Epithelial cell of proximal tubule (primary cell): ENCODE measurements around the gene FGFR2. TPM values are rescaled to one million over a fixed set of nuclear protein-coding genes. Genes with fewer than 3 reads are reported as not detected.

Experiments
- DNase-seq: peaks from one replicate; pipeline ENCODE4 v3.0.0-alpha.2; 2011; ENCODE audit warnings: low read depth
- H3K4me3 ChIP-seq: 2 replicates; pipeline ENCODE4 v1.5.1; 2011; ENCODE audit warnings: low read depth, mild to moderate bottlenecking, low read length
- total RNA-seq: library from RNA; depleted of rRNA; stranded (reverse); fragments of >200 nt; gene quantifications from 2 replicates; pipeline ENCODE4 v1.2.3, GENCODE V29; 2015
- TF ChIP-seq, protein P1 (sequence below): conservative IDR thresholded peaks from 2 replicates; pipeline ENCODE4 v1.5.1; 2012; ENCODE audit warnings: low read depth, mild to moderate bottlenecking, low read length

Gene FGFR2
- total RNA-seq, 1 donor from 2014 or later = 1.6 TPM

DNA sequence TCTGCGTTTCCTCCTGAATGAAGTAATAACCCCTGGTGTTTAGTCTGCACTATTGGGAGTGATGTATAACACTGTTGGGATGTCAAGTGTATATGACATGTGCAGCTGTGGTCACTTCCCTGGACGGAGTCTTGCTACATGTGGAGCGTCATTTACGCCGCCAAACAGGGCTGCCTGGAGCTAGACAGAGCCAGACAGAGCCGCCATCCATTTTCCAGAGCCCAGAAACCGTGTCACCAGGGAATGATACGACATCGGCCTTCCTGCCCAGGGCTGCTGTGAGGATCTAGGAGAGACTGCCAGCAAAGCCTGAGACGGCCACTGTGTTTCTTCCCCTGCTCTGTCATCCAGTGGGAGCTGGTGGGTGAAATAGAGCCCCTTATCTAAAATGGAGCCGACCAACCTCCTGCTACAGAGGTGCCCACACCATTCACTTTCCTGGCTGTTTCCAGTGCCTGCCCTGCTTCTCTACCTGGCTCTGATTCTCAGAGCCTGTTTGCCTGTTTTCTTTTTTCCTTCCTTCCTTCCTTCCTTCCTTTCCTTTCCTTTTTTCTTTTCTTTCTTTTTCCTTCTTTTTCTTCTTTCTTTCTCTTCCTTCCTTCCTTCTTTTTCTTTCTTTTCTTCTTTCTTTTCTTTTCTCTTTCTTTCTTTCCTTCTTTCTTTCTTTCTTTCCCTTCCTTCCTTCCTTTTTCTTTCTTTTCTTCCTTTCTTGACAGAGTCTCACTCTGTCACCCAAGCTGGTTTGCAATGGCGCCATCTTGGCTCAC, 13.3 kb upstream of the FGFR2 start:
- TF ChIP-seq, protein P1, sequence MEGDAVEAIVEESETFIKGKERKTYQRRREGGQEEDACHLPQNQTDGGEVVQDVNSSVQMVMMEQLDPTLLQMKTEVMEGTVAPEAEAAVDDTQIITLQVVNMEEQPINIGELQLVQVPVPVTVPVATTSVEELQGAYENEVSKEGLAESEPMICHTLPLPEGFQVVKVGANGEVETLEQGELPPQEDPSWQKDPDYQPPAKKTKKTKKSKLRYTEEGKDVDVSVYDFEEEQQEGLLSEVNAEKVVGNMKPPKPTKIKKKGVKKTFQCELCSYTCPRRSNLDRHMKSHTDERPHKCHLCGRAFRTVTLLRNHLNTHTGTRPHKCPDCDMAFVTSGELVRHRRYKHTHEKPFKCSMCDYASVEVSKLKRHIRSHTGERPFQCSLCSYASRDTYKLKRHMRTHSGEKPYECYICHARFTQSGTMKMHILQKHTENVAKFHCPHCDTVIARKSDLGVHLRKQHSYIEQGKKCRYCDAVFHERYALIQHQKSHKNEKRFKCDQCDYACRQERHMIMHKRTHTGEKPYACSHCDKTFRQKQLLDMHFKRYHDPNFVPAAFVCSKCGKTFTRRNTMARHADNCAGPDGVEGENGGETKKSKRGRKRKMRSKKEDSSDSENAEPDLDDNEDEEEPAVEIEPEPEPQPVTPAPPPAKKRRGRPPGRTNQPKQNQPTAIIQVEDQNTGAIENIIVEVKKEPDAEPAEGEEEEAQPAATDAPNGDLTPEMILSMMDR = no peak
- no peak overlapping the region for H3K4me3 ChIP-seq
- no peak for DNase-seq

- H3K4me3 ChIP-seq = no peak overlapping the region
- DNase-seq = no peak
- TF ChIP-seq, protein P1 = no peak
These were observed 12.6 kb upstream of the FGFR2 start for GRCh38 chr10:121610798-121611323.

DNA sequence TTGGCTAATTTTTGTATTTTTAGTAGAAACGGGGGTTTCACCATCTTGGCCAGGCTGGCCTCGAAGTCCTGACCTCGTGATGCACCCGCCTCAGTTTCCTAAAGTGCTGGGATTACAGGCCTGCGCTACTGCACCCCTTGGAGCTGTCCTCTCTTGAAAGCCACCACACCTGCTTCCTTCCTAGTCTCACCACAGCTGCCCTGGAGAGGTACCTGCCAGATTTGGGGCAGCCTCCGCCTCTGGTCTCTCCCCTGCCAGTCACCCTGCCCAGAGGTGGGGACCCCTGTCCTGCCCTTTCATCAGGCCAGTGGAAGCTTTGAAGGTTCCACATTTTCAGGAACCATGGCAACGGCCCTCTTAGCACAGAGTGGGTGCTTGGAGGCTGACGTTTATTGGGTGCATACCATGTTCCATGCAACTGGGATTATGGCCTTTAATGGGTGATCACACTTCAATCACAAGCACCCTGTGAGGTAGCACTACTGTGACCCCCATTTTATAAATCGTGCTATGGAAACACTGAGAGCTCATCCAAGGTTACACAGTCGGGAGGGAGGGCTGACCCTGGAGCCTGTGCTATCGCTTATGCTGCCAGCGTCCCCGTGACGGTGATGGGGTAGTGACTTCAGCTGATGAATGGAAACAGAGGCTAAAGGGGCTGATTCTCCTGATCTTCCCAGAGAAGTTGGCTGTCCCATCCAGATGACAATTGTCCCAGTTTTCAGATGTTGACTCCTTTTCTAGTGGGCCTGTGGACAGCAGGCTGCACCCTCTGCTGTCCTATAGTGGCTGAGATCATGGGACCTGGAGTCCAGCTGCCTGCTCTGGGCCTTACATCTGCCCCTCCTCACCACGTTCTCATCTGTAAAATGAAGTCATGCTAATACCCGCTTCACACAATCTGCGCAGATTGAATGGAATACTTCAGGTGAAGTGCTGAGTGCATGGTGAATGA, 11.5 kb upstream of the FGFR2 start:
- DNase-seq = no peak
- H3K4me3 ChIP-seq = no peak overlapping the region
- TF ChIP-seq, protein P1 = no peak

GRCh38 chr10:121608469-121609190, 10.4 kb upstream of the FGFR2 start:
- H3K4me3 ChIP-seq = peak overlapping the region; percentile 37
- TF ChIP-seq, protein P1 = peak; percentile 78
- no peak for DNase-seq

DNA sequence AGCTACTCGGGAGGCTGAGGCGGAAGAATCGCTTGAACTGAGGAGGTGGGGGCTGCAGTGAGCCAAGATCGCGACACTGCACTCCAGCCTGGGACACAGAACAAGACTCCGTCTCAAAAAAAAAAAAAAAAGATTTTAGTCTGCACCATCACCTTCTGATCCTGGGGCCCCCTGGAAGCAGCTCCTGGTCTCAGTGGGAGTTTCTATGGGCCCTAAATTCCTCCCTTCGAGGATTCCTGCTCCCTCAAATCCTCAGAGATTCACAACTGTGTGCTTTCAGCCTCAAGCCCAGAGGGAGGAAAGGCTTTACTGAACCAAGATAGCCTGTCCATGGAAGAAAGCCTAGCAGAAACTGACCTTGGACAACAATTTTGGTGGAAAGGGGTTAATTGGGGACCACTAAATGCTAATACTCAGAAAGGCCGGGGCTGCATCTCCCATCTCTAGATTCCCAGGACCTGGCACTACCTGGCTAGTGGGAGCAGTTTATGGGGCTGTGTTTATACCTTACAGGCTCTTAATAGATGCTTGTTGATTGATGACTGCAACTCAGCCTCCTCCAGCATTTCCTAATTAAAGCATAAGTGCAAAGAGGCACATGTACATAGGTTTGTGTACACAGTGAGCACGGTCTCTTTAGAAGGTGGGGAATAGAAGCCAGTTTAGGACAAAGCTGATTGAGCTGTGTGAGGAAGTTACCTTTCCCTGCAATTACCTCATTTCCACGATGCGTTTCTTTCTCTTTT, 9.2 kb upstream of the FGFR2 start:
- DNase-seq = no peak
- TF ChIP-seq, protein P1 = no peak

DNA sequence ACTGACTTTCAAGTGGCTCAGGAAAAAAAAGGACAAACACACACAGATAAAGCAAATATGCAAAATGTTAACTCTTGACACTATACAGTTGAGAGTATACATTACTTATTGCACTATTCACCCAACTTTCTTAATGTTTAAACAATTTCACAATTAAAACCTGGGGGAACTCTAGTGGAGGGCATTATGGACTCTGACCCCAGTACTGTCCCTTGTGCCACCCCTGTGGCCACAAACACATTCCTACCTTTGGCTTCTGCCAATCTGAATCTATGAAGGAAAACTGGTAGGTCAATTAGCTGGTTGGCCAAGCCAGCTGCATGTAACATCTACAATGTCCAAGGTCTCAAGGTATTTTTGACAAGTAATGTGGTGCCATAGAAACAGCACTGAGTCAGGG, 7.5 kb upstream of the FGFR2 start:
- no peak for DNase-seq
- H3K4me3 ChIP-seq = no peak overlapping the region
- TF ChIP-seq, protein P1 = no peak

More for the DNA sequence above, 9.2 kb upstream of the FGFR2 start:
- H3K4me3 ChIP-seq = no peak overlapping the region
